Measurements from ENCODE around the gene COG8. TPM values are rescaled to one million over a fixed set of nuclear protein-coding genes. Genes with fewer than 3 reads are reported as not detected.

COG8 gene
- total and polyA plus RNA-seq, 2 of the 8 experiments (the other 6 are each of a cell fraction or from before 2014, with no cell fraction given) = 49.1 to 55.6 TPM

DNA sequence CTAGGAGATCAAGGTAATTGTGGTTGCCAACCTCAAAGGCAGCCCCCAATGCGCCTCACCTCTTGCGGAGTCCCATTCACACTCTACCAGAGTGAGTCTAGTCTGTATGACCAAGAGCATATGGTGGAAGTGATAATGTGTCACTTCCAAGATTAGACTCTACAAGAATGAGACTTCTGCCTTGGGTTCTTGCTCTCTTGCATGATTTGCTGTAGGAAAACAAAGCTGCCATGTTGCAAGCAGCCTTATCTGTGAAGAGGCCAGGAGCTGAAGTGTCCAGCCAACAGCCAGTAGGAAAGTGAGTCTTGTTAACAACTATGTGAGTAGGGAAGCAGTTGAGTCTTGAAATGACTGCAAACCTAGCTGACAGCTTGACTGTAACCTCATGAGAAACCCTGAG lies 43.1 kb upstream of the COG8 start (continued):
- no peak for TF ChIP-seq CTBP2 (IDR thresholded peaks at IDR 0.05; ENCODE audit: borderline replicate concordance, insufficient read depth, insufficient read length, low read length)
- no peak for TF ChIP-seq BRCA1 (IDR thresholded peaks at IDR 0.05; ENCODE audit: low read depth, low read length)
- no peak for TF ChIP-seq SUZ12 (IDR thresholded peaks at IDR 0.05; ENCODE audit: low read length)
- TF ChIP-seq ZNF274 (IDR thresholded peaks at IDR 0.05; ENCODE audit: borderline replicate concordance, extremely low read depth, low read length) = no peak
